Tibial artery (tissue), 4 donors: Measurements from ENCODE around the gene KLF16.

Source experiments
- DNase-seq, 2 donors: peaks; one replicate each; pipeline ENCODE4 v3.0.0-alpha.2; 2019
- H3K27ac ChIP-seq, 2 donors: fragments of 200-600 bp; sonication (generic) in 1 of 2; 1 replicate in 1 of 2; 2 replicates in 1 of 2; pipeline ENCODE4 v1.5.1; 2018 to 2019; ENCODE audit warnings: mild to moderate bottlenecking in 1 of 2
- H3K27me3 ChIP-seq, 2 donors: fragments of 200-600 bp; sonication (generic) in 1 of 2; one replicate each; pipeline versions ENCODE4 v1.5.1 to v1.6.0; 2016 to 2019
- H3K36me3 ChIP-seq, 3 donors: fragments of 200-600 bp; sonication (generic) in 2 of 3; one replicate each; pipeline ENCODE4 v1.5.1; 2016 to 2019; ENCODE audit warnings: mild to moderate bottlenecking in 2 of 3
- H3K4me1 ChIP-seq, 4 donors: fragments of 200-600 bp; sonication (generic) in 2 of 4; 1 replicate in 3 of 4; 2 replicates in 1 of 4; pipeline ENCODE4 v1.5.1; 2016 to 2019
- H3K4me3 ChIP-seq, 2 donors: fragments of 200-600 bp; sonication (generic) in 1 of 2; 1 replicate in 1 of 2; 2 replicates in 1 of 2; pipeline ENCODE4 v1.5.1; 2018 to 2019; ENCODE audit warnings: mild to moderate bottlenecking in 2 of 2
- H3K9me3 ChIP-seq, 3 donors: fragments of 200-600 bp; sonication (generic) in 1 of 3; one replicate each; pipeline ENCODE4 v1.5.1; 2016 to 2019
- intact Hi-C: fragments of 100-400 bp; cut with DNase I; formaldehyde crosslinking; loops from one replicate; pipeline ENCODE4 v1.15.0; 2023; ENCODE audit warnings: low total_unique reads
- TF ChIP-seq, protein P1 (sequence below), 2 experiments: fragments of 200-600 bp in 1 of 2; fragments of 450-650 bp in 1 of 2; IDR thresholded peaks; one replicate each; pipeline ENCODE4 v1.5.1; 2017 to 2019; ENCODE audit warnings: antibody characterized with exemption in 2 of 2, mild to moderate bottlenecking in 1 of 2, moderate library complexity in 1 of 2

The KLF16 gene

DNA sequence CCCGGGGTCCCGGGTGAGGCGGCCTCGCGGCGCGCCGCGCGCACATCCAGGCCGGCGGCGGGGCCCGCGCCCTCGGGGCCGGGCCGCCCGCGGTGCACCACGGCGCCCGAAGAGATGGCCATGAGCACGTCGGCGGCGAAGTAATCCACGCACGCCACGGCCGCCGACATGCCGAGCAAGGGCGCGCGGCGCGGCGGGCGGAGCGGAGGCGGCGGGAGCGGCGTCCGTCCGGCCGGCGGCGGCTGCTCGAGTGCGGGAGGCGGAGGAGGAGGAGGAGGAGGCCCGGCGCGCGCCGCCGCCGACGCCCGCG, at the start of gene KLF16:
Gene KLF16, minus strand, starts transcription at position 252 of the 310 bp plus-strand sequence. Its CDS starts 82 bp downstream, at position 170.
- Histone ChIP-seq H3K4me3 (peak within 1 kb of the TSS; percentile 63 to 71), H3K9me3 (no peaks in the 10 kb centered on the region), H3K27me3 (no peaks in the 10 kb centered on the region), H3K4me1 (peaks cover 0 to 46% (median 35%) of the 10 kb centered on the region in 4 donors), H3K27ac (peak within 1 kb of the TSS; percentile 78 to 81), H3K36me3 (no peaks in the 10 kb centered on the region)
- intact Hi-C loops: no loop called here
- DNase-seq: no peak
- TF ChIP-seq, protein P1, sequence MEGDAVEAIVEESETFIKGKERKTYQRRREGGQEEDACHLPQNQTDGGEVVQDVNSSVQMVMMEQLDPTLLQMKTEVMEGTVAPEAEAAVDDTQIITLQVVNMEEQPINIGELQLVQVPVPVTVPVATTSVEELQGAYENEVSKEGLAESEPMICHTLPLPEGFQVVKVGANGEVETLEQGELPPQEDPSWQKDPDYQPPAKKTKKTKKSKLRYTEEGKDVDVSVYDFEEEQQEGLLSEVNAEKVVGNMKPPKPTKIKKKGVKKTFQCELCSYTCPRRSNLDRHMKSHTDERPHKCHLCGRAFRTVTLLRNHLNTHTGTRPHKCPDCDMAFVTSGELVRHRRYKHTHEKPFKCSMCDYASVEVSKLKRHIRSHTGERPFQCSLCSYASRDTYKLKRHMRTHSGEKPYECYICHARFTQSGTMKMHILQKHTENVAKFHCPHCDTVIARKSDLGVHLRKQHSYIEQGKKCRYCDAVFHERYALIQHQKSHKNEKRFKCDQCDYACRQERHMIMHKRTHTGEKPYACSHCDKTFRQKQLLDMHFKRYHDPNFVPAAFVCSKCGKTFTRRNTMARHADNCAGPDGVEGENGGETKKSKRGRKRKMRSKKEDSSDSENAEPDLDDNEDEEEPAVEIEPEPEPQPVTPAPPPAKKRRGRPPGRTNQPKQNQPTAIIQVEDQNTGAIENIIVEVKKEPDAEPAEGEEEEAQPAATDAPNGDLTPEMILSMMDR (IDR thresholded peaks at IDR 0.05): no peak

DNA sequence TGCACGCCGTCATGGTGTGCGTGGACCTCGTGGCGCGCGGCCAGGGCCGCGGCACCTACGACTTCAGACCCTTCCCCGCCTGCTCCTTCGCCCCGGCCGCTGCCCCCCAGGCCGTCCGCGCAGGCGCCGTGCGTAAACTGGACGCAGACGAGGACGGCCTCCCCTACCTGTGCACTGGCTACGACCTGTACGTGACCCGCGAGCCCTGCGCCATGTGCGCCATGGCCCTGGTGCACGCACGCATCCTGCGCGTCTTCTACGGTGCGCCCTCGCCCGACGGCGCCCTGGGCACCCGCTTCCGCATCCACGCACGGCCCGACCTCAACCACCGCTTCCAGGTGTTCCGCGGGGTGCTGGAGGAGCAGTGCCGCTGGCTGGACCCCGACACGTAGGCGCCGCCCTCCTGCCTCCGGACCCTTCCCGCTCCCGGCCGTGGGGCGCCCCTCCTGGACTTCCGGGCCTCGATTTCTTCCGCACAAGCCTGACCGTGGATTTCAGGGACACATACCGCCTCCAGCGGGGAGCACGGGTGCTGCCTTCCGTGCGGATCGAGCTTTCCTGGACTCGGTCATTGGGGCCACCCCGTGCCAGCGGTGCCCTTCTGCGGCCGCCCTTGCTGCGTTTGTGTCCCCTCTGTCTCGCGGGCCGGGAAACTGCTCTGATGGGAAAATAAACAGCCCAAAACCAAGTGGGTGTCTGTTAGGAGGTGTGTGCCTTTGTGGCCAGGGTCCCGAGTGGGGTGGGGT, 49.6 kb upstream of the KLF16 start:
- Histone ChIP-seq H3K9me3 (no peaks in the 10 kb centered on the region), H3K27me3 (no peaks in the 10 kb centered on the region), H3K27ac (no peak overlapping the region), H3K4me1 (peaks cover 0 to 31% (median 0%) of the 10 kb centered on the region in 4 donors), H3K36me3 (peaks cover 0 to 50% (median 41%) of the 10 kb centered on the region in 3 donors), H3K4me3 (no peak overlapping the region)
- intact Hi-C loops: no loop called here
- no peak for DNase-seq
- TF ChIP-seq, protein P1 (IDR thresholded peaks at IDR 0.05): no peak

DNA sequence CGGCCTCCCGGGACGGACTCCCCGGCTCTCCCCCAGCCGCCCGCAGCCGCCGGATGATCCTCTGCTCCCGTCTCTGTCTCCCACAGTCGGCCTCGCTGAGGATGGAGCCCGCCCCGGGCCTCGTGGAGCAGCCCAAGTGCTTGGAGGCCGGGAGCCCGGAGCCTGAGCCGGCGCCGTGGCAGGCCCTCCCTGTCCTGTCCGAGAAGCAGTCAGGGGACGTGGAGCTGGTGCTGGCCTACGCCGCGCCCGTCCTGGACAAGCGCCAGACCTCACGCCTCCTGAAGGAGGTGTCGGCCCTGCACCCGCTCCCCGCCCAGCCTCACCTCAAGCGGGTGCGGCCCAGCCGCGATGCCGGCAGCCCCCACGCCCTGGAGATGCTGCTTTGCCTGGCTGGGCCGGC, 48.6 kb upstream of the KLF16 start:
- no peak for DNase-seq
- Histone ChIP-seq H3K4me1 (peaks cover 0 to 40% (median 0%) of the 10 kb centered on the region in 4 donors), H3K27ac (no peak overlapping the region), H3K4me3 (no peak overlapping the region), H3K9me3 (no peaks in the 10 kb centered on the region), H3K27me3 (no peaks in the 10 kb centered on the region), H3K36me3 (peaks cover 0 to 41% (median 34%) of the 10 kb centered on the region in 3 donors)
- intact Hi-C loops: no loop called here
- TF ChIP-seq, protein P1 (IDR thresholded peaks at IDR 0.05): no peak

DNA sequence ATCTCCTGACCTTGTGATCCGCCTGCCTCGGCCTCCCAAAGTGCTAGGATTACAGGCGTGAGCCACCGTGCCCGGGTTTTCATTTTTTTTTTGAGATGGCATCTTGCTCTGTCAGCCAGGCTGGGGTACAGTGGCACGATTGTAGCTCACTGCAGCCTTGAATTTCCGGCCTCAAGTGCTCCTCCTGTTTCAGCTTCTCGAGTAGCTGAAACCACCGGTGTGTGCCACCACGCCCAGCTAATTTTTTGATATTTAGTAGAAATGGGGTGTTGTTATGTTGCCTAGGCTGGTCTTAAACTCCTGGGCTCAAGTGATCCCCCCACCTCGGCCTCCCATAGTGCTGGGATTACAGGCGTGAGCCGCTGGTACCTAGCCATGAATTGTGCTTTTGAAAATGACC, 47.7 kb upstream of the KLF16 start:
- Histone ChIP-seq H3K27ac (no peak overlapping the region), H3K27me3 (no peaks in the 10 kb centered on the region), H3K4me1 (peaks cover 0 to 46% (median under 1%) of the 10 kb centered on the region in 4 donors), H3K9me3 (no peaks in the 10 kb centered on the region), H3K36me3 (peaks cover 0 to 34% (median 32%) of the 10 kb centered on the region in 3 donors), H3K4me3 (no peak overlapping the region)
- no peak for DNase-seq
- TF ChIP-seq, protein P1 (IDR thresholded peaks at IDR 0.05): no peak
- intact Hi-C loops: no loop called here

DNA sequence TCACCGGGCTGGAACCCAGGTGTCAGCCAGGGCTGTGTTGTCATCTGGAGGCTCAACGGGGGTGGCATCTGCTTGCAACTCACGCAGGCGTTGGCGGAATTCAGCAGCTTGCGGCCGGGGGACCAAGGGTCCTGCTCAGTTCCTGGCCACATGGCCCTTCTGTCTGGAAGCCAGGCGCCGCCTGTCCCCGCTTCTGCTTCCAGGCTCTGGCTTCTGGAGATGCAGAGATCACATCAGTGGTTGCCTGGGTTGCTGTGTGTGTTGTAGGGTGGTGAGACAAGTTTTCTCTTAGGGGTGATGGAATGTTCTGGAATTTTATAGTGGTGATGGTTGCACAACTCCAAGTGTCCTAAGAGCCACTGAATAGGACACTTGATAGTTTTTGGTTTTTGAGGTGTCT, 46.8 kb upstream of the KLF16 start:
- peaks cover 0 to 53% (median 6%) of the 10 kb centered on the region in 4 donors for H3K4me1 ChIP-seq
- H3K27ac ChIP-seq: no peak overlapping the region
- H3K36me3 ChIP-seq: peaks cover 0 to 32% (median 30%) of the 10 kb centered on the region in 3 donors
- no peak for DNase-seq
- H3K27me3 ChIP-seq: no peaks in the 10 kb centered on the region
- H3K9me3 ChIP-seq: no peaks in the 10 kb centered on the region
- intact Hi-C loops: no loop called here
- no peak overlapping the region for H3K4me3 ChIP-seq
- TF ChIP-seq, protein P1 (IDR thresholded peaks at IDR 0.05): no peak
